Keratinocyte (primary cell): ENCODE measurements around the gene UBE2C. TPM values are rescaled to one million over a fixed set of nuclear protein-coding genes. Genes with fewer than 3 reads are reported as not detected.
A peak's percentile ranks its signal among the peaks of the same experiment; 100 is the strongest.
"Not testable (repeated sequence)": the region's sequence is repeated elsewhere in the genome, so short reads cannot be mapped to it uniquely, and the experiment has no call there.

Source experiments
- DNase-seq: peaks from one replicate; pipeline ENCODE4 v3.0.0-alpha.2; 2011; ENCODE audit warnings: low read depth, missing footprints, low spot score
- FAIRE-seq: peaks from 2 replicates; lab custom pipeline; 2011; peaks lifted over from hg19 to GRCh38; lab: Jason Lieb, UNC
- H2AFZ ChIP-seq: 2 replicates; pipeline ENCODE4 v1.6.0; 2012; ENCODE audit warnings: low read length, control low read depth, inconsistent platforms; ENCODE audit not compliant: control insufficient read depth
- H3K27ac ChIP-seq: 2 replicates; pipeline ENCODE4 v1.5.1; 2011; ENCODE audit warnings: low read length; ENCODE audit not compliant: control insufficient read depth, insufficient read depth
- H3K27me3 ChIP-seq: 3 replicates; pipeline ENCODE4 v1.6.0; 2011; ENCODE audit warnings: low read length; ENCODE audit not compliant: control insufficient read depth, insufficient read depth; ENCODE audit errors: extremely low read depth
- H3K36me3 ChIP-seq, 2 experiments: 2 replicates in 1 of 2; 3 replicates in 1 of 2; pipeline ENCODE4 v1.5.1; 2011; ENCODE audit warnings: low read length in 2 of 2, mild to moderate bottlenecking in 1 of 2; ENCODE audit not compliant: control insufficient read depth in 2 of 2, insufficient read depth in 2 of 2; ENCODE audit errors: extremely low read depth in 1 of 2
- H3K4me1 ChIP-seq: 3 replicates; pipeline ENCODE4 v1.5.1; 2011; ENCODE audit warnings: low read length; ENCODE audit not compliant: control insufficient read depth, insufficient read depth; ENCODE audit errors: extremely low read depth
- H3K4me2 ChIP-seq: 3 replicates; pipeline ENCODE4 v1.6.0; 2011; ENCODE audit warnings: low read depth, low read length; ENCODE audit not compliant: control insufficient read depth, insufficient read depth; ENCODE audit errors: extremely low read depth
- H3K4me3 ChIP-seq, 3 experiments: fragments of 200-600 bp in 1 of 3; sonication (generic) in 1 of 3; 2 replicates in 2 of 3; 3 replicates in 1 of 3; pipeline ENCODE4 v1.5.1; 2011 to 2016; ENCODE audit warnings: low read length in 3 of 3, mild to moderate bottlenecking in 3 of 3, control low read depth in 2 of 3, inconsistent platforms in 1 of 3, low read depth in 1 of 3, mixed read lengths in 1 of 3, mixed run types in 1 of 3, moderate library complexity in 1 of 3; ENCODE audit not compliant: control insufficient read depth in 2 of 3, insufficient read depth in 2 of 3; ENCODE audit errors: extremely low read depth in 1 of 3
- H3K79me2 ChIP-seq: 2 replicates; pipeline ENCODE4 v1.6.0; 2012; ENCODE audit warnings: low read length; ENCODE audit not compliant: control insufficient read depth, insufficient read depth
- H3K9ac ChIP-seq: 3 replicates; pipeline ENCODE4 v1.6.0; 2011; ENCODE audit warnings: low read length; ENCODE audit not compliant: control insufficient read depth, insufficient read depth; ENCODE audit errors: extremely low read depth
- H3K9me1 ChIP-seq: 3 replicates; pipeline ENCODE4 v1.6.0; 2011; ENCODE audit warnings: low read length; ENCODE audit not compliant: control insufficient read depth, insufficient read depth; ENCODE audit errors: extremely low read depth
- H3K9me3 ChIP-seq: 2 replicates; pipeline ENCODE4 v1.5.1; 2012; ENCODE audit warnings: low read depth, low read length; ENCODE audit not compliant: control insufficient read depth
- H4K20me1 ChIP-seq: 3 replicates; pipeline ENCODE4 v1.6.0; 2011; ENCODE audit warnings: low read length; ENCODE audit not compliant: control insufficient read depth, insufficient read depth; ENCODE audit errors: extremely low read depth
- EZH2 ChIP-seq: IDR thresholded peaks from one replicate; pipeline ENCODE4 v1.6.1; 2012; ENCODE audit warnings: inconsistent platforms, mild to moderate bottlenecking, low read length, moderate library complexity
- dilution Hi-C: fragments of 300-500 bp; cut with MboI; formaldehyde crosslinking; loops from one replicate; pipeline ENCODE4 v1.7.0; 2020; ENCODE audit warnings: low sequenced_read_pairs; ENCODE audit not compliant: extremely low pct_ligation_motif_present
- polyA minus RNA-seq, 3 experiments: library from RNA; depleted of rRNA, polyadenylated mRNA; stranded (reverse); fragments of >200 nt; gene quantifications; 1 replicate in 1 of 3; 2 replicates in 1 of 3; 3 replicates in 1 of 3; pipeline ENCODE4 v1.2.3, GENCODE V29; 2011
- polyA plus RNA-seq, 5 experiments: library from polyadenylated mRNA; depleted of rRNA in 3 of 5; stranded (reverse) in 3 of 5; stranded (forward) in 1 of 5; unstranded in 1 of 5; fragments of >200 nt; gene quantifications; 1 replicate in 1 of 5; 2 replicates in 3 of 5; 3 replicates in 1 of 5; pipeline versions ENCODE4 v1.2.1 to v1.2.3, GENCODE V29; 2011 to 2012; ENCODE audit warnings: missing spikeins in 2 of 5, low read depth in 1 of 5, low replicate concordance in 1 of 5
- TF ChIP-seq, protein P1 (sequence below), 3 experiments: IDR thresholded peaks in 1 of 3; conservative IDR thresholded peaks in 1 of 3; optimal IDR thresholded peaks in 1 of 3; 2 replicates in 2 of 3; 3 replicates in 1 of 3; pipeline versions ENCODE3 to v1.5.1; 2011; ENCODE audit warnings: low read length in 3 of 3, mild to moderate bottlenecking in 3 of 3, moderate library complexity in 2 of 3, control low read depth in 1 of 3, inconsistent platforms in 1 of 3; ENCODE audit not compliant: insufficient read depth in 2 of 3; ENCODE audit errors: extremely low read depth in 1 of 3

The UBE2C gene
- polyA plus RNA-seq (9.1 to 69.8 TPM (median 46.6 TPM) in 3 replicates), polyA minus RNA-seq (5.0 to 33.8 TPM (median 27.2 TPM) in 3 replicates)
- not detected for polyA plus RNA-seq (2011; ENCODE audit: low read depth)
- 16.0 and 19.1 TPM in 2 replicates for polyA plus RNA-seq (2011; cell fraction: cytosol; rRNA removed)
- polyA plus RNA-seq (2011; cell fraction: nucleus; rRNA removed) = 7.5 and 8.3 TPM in 2 replicates
- 0.38 and 49.5 TPM in 2 replicates for polyA plus RNA-seq (2012; ENCODE audit: low replicate concordance)
- polyA minus RNA-seq (2011; cell fraction: cytosol; rRNA and poly(A)+ RNA removed) = 27.8 TPM
- polyA minus RNA-seq (2011; cell fraction: nucleus; rRNA and poly(A)+ RNA removed) = 5.1 and 9.5 TPM in 2 replicates

DNA sequence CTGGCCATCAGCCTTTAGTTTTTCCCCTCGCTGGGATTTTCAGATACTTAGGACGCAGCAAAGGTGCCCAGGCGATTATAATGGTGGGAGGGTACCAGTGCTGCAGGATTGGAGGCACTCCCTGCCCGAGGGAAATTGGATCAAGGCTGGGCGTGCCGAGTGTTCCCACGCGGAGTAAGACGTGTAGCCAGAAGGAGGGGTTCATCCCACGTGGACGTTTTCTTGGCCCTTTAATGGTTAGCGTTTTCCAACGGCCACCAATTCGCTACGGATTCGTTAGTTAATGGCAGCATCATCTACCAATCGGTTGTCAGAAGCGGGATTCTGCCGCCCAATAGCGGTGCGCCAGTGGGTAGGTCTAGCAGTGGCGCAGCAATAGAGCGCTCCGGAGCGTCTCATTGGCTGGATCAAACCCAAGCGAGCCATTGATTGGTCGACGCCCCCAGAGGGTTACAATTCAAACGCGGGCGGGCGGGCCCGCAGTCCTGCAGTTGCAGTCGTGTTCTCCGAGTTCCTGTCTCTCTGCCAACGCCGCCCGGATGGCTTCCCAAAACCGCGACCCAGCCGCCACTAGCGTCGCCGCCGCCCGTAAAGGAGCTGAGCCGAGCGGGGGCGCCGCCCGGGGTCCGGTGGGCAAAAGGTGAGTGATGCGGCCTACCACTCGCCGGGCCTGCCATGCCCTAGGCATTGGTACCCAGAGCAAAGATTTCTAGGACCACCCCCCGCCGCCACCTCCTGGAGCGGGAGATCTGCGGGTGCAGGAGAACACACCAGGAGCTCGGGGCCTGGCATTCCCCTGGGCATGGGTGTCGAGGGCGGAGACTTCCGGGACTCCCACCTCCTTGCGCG, at the start of gene UBE2C:
Gene UBE2C (plus strand): TSS at position 488 of the 849 bp plus-strand sequence. CDS start 52 bp downstream, at position 540.
- Histone ChIP-seq H3K4me1 (peaks cover 13% of the 10 kb centered on the region), H3K9me3 (no peaks in the 10 kb centered on the region), H3K4me2 (peak within 1 kb of the TSS; percentile 87), H3K36me3 (peaks cover 13 to 20% of the 10 kb centered on the region in 2 experiments), H4K20me1 (peaks cover 6% of the 10 kb centered on the region), H3K4me3 (peak within 1 kb of the TSS; percentile 63 to 86 (median 82)), H3K9me1 (no peaks in the 10 kb centered on the region), H2AFZ (peak within 1 kb of the TSS; percentile 81), H3K27me3 (no peaks in the 10 kb centered on the region), H3K27ac (peak within 1 kb of the TSS; percentile 76), H3K9ac (peak within 1 kb of the TSS; percentile 85), H3K79me2 (peaks cover 21% of the 10 kb centered on the region)
- TF ChIP-seq EZH2 = no peak
- TF ChIP-seq, protein P1, sequence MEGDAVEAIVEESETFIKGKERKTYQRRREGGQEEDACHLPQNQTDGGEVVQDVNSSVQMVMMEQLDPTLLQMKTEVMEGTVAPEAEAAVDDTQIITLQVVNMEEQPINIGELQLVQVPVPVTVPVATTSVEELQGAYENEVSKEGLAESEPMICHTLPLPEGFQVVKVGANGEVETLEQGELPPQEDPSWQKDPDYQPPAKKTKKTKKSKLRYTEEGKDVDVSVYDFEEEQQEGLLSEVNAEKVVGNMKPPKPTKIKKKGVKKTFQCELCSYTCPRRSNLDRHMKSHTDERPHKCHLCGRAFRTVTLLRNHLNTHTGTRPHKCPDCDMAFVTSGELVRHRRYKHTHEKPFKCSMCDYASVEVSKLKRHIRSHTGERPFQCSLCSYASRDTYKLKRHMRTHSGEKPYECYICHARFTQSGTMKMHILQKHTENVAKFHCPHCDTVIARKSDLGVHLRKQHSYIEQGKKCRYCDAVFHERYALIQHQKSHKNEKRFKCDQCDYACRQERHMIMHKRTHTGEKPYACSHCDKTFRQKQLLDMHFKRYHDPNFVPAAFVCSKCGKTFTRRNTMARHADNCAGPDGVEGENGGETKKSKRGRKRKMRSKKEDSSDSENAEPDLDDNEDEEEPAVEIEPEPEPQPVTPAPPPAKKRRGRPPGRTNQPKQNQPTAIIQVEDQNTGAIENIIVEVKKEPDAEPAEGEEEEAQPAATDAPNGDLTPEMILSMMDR (optimal IDR thresholded peaks at IDR 0.05 in 1 of 3, IDR thresholded peaks at IDR 0.05 in 1 of 3, conservative IDR thresholded peaks at IDR 0.05 in 1 of 3; ENCODE audit: extremely low read depth in 1 of 3, insufficient read depth in 2 of 3, low read length in 3 of 3) = no peak
- DNase-seq (peak; percentile 84), FAIRE-seq (peak; percentile 91)
- dilution Hi-C loops = no loop called here

DNA sequence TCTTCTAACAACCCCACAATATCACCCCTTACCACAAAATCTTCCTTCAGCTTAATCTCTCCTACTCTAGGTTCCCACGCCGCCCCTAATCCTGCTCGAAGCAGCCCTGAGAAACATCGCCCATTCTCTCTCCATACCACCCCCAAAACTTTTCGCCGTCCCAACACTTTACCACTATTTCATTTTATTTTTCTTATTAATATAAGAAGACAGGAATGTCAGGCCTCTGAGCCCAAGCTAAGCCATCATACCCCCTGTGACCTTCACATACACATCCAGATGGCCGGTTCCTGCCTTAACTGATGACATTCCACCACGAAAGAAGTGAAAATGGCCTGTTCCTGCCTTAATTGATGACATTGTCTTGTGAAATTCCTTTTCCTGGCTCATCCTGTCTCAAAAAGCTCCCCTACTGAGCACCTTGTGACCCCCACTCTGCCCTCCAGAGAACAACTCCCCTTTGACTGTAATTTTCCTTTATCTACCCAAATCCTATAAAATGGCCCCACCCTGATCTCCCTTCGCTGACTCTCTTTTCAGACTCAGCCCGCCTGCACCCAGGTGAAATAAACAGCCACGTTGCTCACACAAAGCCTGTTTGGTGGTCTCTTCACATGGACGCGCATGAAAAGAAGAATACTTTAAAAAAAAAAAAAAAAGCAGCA, 47.7 kb upstream of the UBE2C start:
- DNase-seq, dilution Hi-C loops, FAIRE-seq: not testable (repeated sequence)

More for the DNA sequence above, 47.7 kb upstream of the UBE2C start:
- not testable (repeated sequence) for H3K79me2 ChIP-seq, H3K9ac ChIP-seq, H3K27me3 ChIP-seq, H3K9me3 ChIP-seq, H3K36me3 ChIP-seq, H3K9me1 ChIP-seq, H3K4me1 ChIP-seq, H3K27ac ChIP-seq, H2AFZ ChIP-seq, H3K4me2 ChIP-seq, H4K20me1 ChIP-seq, H3K4me3 ChIP-seq
